Measurements from ENCODE around the gene MYCBP2. TPM values are rescaled to one million over a fixed set of nuclear protein-coding genes. Genes with fewer than 3 reads are reported as not detected.

The MYCBP2 gene
- total and polyA plus RNA-seq, 3 donors from 2014 or later: 69.8 to 195 (median 188) TPM

DNA sequence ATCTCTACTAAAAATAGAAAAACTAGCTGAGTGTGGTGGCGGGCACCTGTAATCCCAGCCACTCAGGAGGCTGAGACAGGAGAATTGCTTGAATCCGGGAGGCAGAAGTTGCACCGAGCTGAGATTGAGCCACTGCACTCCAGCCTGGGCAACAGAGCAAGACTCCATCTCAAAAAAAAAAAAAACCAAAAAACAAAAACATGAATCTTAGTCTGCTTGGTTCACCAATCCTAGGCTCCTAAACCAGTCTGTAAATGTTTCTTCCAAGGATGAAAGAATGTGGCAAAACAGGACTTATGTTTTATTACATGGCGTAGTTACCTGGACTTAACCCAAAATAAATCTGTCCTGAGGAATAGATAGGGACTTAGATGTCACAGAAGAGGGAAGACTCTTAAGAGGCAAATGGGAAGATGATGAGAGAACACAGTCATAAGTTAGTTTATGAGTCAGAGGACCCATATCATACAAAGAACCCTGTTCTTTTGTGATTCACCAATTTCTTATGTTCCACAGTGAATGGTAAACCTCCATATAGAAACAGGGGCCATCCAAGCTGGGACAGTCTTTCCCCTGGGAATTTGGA, 293.1 kb downstream of the MYCBP2 start:
- DNase-seq: no peak
- 95% methylated on average over 4 of the region's 4 CpGs for WGBS, 2 donors

DNA sequence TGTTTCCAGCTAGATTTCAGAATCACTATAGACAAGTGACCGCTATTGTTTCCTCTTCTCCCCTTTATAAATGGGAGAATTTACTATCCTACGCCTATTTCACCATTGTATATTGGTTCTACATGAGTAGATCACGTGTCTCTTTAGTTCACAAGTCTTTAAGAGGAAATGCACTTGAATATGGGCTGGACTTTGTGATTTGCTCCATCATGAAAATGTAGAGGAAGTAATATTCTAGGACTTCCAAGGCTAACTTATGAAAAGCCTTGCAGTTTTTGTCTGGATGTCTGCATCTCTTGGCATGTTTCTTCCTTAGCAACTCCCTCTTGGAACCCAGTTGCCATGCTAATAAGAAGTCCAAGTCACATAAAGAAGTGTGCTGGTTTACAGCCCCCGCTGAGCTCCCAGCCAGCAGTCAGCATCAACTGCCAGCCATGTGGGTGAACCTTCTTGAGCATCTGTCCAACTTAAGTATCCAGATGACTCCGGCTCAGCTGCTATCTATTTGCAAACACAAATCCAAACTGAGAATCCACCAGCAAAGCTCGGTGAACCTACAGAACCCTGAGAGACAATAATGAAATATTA, 295.1 kb downstream of the MYCBP2 start:
- intact Hi-C loops (cut with DNase I; ENCODE audit: low total_unique reads): no loop called here
- no peaks in the 10 kb centered on the region for H3K36me3 ChIP-seq (ENCODE audit: low read depth, missing control alignments)
- H3K27ac ChIP-seq: no peak overlapping the region
- peaks cover 8% of the 10 kb centered on the region for H3K4me1 ChIP-seq
- 94 to 96% methylated on average over 6 of the region's 6 CpGs for WGBS, 2 donors
- no peaks in the 10 kb centered on the region for H3K9me3 ChIP-seq
- no peak overlapping the region for H3K4me3 ChIP-seq
- TF ChIP-seq POLR2A (IDR thresholded peaks at IDR 0.05): no peak
- TF ChIP-seq, protein P1, sequence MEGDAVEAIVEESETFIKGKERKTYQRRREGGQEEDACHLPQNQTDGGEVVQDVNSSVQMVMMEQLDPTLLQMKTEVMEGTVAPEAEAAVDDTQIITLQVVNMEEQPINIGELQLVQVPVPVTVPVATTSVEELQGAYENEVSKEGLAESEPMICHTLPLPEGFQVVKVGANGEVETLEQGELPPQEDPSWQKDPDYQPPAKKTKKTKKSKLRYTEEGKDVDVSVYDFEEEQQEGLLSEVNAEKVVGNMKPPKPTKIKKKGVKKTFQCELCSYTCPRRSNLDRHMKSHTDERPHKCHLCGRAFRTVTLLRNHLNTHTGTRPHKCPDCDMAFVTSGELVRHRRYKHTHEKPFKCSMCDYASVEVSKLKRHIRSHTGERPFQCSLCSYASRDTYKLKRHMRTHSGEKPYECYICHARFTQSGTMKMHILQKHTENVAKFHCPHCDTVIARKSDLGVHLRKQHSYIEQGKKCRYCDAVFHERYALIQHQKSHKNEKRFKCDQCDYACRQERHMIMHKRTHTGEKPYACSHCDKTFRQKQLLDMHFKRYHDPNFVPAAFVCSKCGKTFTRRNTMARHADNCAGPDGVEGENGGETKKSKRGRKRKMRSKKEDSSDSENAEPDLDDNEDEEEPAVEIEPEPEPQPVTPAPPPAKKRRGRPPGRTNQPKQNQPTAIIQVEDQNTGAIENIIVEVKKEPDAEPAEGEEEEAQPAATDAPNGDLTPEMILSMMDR (IDR thresholded peaks at IDR 0.05): no peak
- no peak for DNase-seq
- no peaks in the 10 kb centered on the region for H3K27me3 ChIP-seq

More for the DNA sequence above, 293.1 kb downstream of the MYCBP2 start:
- H3K4me3 ChIP-seq: no peak overlapping the region
- TF ChIP-seq, protein P1 (IDR thresholded peaks at IDR 0.05): no peak
- no peak for TF ChIP-seq POLR2A (IDR thresholded peaks at IDR 0.05)
- no peak overlapping the region for H3K27ac ChIP-seq
- no peaks in the 10 kb centered on the region for H3K36me3 ChIP-seq (ENCODE audit: low read depth, missing control alignments)
- intact Hi-C loops (cut with DNase I; ENCODE audit: low total_unique reads): no loop called here
- no peaks in the 10 kb centered on the region for H3K27me3 ChIP-seq
- peaks cover 13% of the 10 kb centered on the region for H3K4me1 ChIP-seq
- no peaks in the 10 kb centered on the region for H3K9me3 ChIP-seq

DNA sequence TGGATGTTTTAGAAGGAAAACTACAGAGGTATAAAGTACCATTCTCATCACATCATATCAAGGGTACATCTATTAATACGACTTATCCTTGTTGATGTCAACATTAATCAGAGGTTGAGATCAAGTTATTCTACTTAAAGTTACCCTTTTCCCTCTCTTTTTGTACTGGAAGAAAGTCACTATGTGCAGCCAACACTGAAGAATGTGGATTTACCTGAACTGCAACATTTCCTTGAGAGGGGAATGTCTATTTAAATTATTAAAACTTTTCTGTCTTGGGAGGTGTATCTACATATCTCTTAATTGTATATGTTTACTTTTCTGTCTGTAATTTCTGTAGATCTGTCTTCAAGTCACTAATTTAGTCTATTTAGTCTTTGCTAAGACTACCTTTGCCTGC, 297.5 kb downstream of the MYCBP2 start:
- 92 to 96% methylated on average over 1 of the region's 1 CpG for WGBS, 2 donors
- Histone ChIP-seq H3K4me3 (no peak overlapping the region), H3K27me3 (no peaks in the 10 kb centered on the region), H3K9me3 (no peaks in the 10 kb centered on the region), H3K27ac (no peak overlapping the region), H3K36me3 (ENCODE audit: low read depth, missing control alignments) (no peaks in the 10 kb centered on the region), H3K4me1 (peaks cover 7% of the 10 kb centered on the region)
- TF ChIP-seq, protein P1 (IDR thresholded peaks at IDR 0.05): no peak
- no peak for TF ChIP-seq POLR2A (IDR thresholded peaks at IDR 0.05)
- no peak for DNase-seq
- intact Hi-C loops (cut with DNase I; ENCODE audit: low total_unique reads): no loop called here

GRCh38 chr13:77028202-77028601, 298.7 kb downstream of the MYCBP2 start:
- DNase-seq: peak; percentile 71
- no peaks in the 10 kb centered on the region for H3K36me3 ChIP-seq (ENCODE audit: low read depth, missing control alignments)
- no peaks in the 10 kb centered on the region for H3K9me3 ChIP-seq
- intact Hi-C loops (cut with DNase I; ENCODE audit: low total_unique reads): no loop called here
- H3K4me3 ChIP-seq: peak overlapping the region; percentile 98 to 99
- peak overlapping the region; percentile 97 to 100 for H3K27ac ChIP-seq
- TF ChIP-seq, protein P1 (IDR thresholded peaks at IDR 0.05): no peak
- no peak for TF ChIP-seq POLR2A (IDR thresholded peaks at IDR 0.05)
- no peaks in the 10 kb centered on the region for H3K27me3 ChIP-seq
- WGBS, 2 donors: 24 to 25% methylated on average over 5 of the region's 5 CpGs
- H3K4me1 ChIP-seq: peaks cover 19% of the 10 kb centered on the region
